ENCODE measurements around the gene TLCD1.
"Not testable (repeated sequence)": the region's sequence is repeated elsewhere in the genome, so short reads cannot be mapped to it uniquely, and the experiment has no call there.

TLCD1 gene

DNA sequence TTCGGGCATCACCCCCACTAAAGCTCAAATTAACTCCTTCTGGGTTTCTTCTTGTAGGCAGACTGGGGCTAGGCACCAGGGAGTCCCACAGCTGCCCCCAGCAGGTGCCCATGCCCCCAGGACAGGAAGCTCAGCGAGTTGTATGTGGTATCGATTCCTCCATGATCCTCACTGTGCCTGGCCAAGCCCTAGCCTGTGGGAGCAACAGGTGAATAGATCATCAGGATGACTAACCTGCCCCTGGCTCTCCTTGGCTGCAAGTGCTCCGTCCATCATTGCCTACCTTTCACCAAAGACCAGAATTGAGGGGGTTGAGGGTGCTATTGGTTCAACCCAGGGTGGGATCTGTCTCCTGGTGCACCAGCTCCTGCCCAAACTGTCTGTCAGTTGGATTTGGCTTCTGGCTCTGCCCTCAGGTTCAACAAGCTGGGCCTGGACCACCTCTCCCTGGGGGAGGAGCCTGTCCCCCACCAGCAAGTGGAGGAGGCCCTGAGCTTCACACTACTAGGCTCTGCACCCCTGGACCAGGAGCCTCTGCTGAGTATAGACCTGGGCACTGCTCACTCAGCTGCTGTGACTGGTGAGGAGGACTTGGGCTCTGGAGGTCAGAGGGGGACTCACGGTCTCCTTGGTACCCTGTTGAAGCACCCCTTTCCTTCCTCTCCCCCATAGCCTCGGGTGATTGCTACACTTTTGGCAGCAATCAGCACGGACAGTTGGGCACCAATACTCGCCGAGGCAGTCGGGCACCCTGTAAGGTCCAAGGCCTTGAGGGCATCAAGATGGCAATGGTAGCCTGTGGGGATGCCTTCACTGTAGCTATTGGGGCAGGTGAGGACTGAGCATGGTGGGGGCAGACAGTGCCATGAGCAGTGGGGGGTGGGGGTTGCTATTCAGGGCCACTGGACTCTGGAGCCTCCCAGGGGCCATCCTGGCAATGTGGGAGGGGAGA lies 14.6 kb upstream of the TLCD1 start:
- intact Hi-C loops (cut with DNase I; ENCODE audit: low total_unique reads), result loop anchor here (10.0 kb wide), 1 partner anchor 64 kb away; no protein-coding TSS in a partner anchor
- Histone ChIP-seq H3K4me1 (peaks cover 0 to 38% (median 26%) of the 10 kb centered on the region in 4 donors), H3K4me3 (no peak overlapping the region), H3K36me3 (no peaks in the 10 kb centered on the region), H3K27ac (no peak overlapping the region), H3K27me3 (no peaks in the 10 kb centered on the region), H3K9me3 (no peaks in the 10 kb centered on the region)
- DNase-seq, result no peak
- TF ChIP-seq, protein P1, sequence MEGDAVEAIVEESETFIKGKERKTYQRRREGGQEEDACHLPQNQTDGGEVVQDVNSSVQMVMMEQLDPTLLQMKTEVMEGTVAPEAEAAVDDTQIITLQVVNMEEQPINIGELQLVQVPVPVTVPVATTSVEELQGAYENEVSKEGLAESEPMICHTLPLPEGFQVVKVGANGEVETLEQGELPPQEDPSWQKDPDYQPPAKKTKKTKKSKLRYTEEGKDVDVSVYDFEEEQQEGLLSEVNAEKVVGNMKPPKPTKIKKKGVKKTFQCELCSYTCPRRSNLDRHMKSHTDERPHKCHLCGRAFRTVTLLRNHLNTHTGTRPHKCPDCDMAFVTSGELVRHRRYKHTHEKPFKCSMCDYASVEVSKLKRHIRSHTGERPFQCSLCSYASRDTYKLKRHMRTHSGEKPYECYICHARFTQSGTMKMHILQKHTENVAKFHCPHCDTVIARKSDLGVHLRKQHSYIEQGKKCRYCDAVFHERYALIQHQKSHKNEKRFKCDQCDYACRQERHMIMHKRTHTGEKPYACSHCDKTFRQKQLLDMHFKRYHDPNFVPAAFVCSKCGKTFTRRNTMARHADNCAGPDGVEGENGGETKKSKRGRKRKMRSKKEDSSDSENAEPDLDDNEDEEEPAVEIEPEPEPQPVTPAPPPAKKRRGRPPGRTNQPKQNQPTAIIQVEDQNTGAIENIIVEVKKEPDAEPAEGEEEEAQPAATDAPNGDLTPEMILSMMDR (IDR thresholded peaks at IDR 0.05), result no peak

DNA sequence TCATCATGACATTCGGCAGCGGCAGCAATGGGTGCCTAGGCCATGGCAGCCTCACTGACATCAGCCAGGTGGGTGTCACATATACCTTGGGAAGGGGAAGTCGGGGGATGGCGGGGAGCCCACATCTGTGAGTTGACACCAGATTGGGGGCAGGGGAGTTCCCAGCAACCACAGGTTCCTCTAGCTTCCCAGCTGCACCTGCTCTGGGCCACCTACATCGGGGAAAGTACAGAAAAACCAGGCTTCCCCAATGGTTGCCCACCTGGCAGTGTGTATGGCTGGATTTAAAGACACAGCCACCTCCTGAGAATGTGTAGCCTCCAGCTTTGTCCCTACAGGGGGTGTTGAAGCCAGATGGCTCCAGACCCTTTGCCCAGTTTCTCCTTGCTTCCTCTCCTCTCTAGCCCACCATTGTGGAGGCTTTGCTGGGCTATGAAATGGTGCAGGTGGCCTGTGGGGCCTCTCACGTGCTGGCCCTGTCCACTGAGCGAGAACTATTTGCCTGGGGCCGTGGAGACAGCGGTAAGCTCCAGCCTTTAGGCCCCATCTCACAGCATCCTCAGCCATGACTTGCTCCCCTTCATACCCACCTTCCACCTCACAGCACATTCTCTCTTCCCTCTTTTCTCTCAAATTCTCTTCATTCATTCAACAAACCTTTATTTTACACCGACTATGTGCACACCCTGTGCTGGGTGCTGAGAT lies 12.8 kb upstream of the TLCD1 start:
- DNase-seq, result peak in 1 of 2 donors; percentile 55
- peaks cover 0 to 20% (median 9%) of the 10 kb centered on the region in 4 donors for H3K4me1 ChIP-seq

DNA sequence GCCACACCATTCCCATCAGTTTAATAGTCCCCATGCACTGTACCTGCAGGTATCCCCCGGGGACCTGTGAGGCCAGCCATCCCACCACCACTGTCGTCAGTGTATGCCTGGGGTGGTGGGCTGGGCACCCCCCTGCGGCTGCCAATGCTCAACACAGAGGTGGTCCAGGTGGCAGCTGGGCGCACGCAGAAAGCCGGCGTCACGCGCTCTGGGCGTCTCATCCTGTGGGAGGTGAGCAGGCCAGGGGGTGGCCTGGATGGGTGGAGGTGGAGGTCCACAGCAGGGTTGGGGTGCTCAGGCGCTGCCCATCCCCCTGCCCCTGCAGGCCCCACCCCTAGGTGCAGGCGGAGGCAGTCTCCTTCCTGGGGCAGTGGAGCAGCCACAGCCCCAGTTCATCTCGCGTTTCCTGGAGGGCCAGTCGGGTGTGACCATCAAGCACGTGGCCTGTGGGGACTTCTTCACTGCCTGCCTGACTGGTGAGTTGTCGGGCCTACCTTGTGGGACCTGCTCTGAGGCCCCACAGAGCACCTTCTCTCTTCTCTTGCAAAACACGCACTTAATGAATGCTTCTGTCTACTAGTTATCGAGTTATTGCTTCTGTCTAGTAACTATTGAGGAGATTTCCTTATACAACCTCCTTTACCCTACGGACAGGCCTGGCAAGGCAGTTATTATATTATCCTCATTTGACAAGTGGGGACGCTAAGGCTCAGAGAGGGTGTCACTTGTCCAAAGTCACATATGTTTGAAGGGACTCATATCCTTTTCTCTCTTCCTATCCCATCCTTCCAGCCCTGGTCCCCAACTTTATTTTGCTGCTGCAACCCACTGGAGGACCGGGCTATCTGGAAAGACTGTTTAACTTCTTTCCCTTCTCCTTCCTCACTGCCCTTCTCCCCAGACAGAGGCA lies 12.0 kb upstream of the TLCD1 start:
- H3K27ac ChIP-seq, result no peak overlapping the region

More for the DNA sequence above, 12.8 kb upstream of the TLCD1 start:
- no peak overlapping the region for H3K27ac ChIP-seq
- intact Hi-C loops (cut with DNase I; ENCODE audit: low total_unique reads), result no loop called here
- H3K27me3 ChIP-seq, result no peaks in the 10 kb centered on the region
- no peaks in the 10 kb centered on the region for H3K9me3 ChIP-seq
- no peak overlapping the region for H3K4me3 ChIP-seq
- no peaks in the 10 kb centered on the region for H3K36me3 ChIP-seq
- TF ChIP-seq, protein P1 (IDR thresholded peaks at IDR 0.05), result no peak

DNA sequence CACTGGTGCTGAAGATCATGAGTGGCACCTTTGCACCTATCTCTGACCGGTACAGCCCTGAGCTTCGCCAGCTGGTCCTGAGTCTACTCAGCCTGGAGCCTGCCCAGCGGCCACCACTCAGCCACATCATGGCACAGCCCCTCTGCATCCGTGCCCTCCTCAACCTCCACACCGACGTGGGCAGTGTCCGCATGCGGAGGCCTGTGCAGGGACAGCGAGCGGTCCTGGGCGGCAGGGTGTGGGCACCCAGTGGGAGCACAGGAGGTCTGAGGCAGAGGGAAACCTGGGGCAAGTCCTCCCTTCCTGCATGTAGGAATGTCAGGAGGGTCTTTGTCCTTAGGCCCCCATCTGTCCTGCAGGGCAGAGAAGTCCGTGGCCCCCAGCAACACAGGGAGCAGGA lies 11.3 kb upstream of the TLCD1 start:
- Histone ChIP-seq H3K27me3 (no peaks in the 10 kb centered on the region), H3K36me3 (no peaks in the 10 kb centered on the region), H3K4me3 (no peak overlapping the region), H3K4me1 (peaks cover 0 to 8% (median under 1%) of the 10 kb centered on the region in 4 donors), H3K9me3 (no peaks in the 10 kb centered on the region), H3K27ac (no peak overlapping the region)
- intact Hi-C loops (cut with DNase I; ENCODE audit: low total_unique reads), result no loop called here
- DNase-seq, result no peak
- TF ChIP-seq, protein P1 (IDR thresholded peaks at IDR 0.05), result no peak

More for the DNA sequence above, 12.0 kb upstream of the TLCD1 start:
- H3K27me3 ChIP-seq, result no peaks in the 10 kb centered on the region
- DNase-seq, result no peak
- peaks cover 0 to 15% (median 5%) of the 10 kb centered on the region in 4 donors for H3K4me1 ChIP-seq
- intact Hi-C loops (cut with DNase I; ENCODE audit: low total_unique reads), result no loop called here
- TF ChIP-seq, protein P1 (IDR thresholded peaks at IDR 0.05), result no peak
- H3K36me3 ChIP-seq, result no peaks in the 10 kb centered on the region
- H3K4me3 ChIP-seq, result no peak overlapping the region
- no peaks in the 10 kb centered on the region for H3K9me3 ChIP-seq

DNA sequence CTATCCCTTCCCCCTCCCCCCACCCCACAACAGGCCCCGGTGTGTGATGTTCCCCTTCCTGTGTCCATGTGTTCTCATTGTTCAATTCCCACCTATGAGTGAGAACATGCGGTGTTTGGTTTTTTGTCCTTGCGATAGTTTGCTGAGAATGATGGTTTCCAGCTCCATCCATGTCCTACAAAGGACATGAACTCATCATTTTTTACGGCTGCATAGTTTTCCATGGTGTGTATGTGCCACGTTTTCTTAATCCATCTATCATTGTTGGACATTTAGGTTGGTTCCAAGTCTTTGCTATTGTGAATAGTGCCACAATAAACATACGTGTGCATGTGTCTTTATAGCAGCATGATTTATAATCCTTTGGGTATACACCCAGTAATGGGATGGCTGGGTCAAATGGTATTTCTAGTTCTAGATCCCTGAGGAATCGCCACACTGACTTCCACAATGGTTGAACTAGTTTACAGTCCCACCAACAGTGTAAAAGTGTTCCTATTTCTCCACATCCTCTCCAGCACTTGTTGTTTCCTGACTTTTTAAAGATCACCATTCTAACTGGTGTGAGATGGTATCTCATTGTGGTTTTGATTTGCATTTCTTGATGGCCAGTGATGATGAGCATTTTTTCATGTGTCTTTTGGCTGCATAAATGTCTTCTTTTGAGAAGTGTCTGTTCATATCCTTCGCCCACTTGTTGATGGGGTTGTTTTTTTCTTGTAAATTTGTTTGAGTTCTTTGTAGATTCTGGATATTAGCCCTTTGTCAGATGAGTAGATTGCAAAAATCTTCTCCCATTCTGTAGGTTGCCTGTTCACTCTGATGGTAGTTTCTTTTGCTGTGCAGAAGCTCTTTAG lies 10.1 kb upstream of the TLCD1 start:
- DNase-seq; intact Hi-C loops (cut with DNase I; ENCODE audit: low total_unique reads); H3K4me1 ChIP-seq; H3K27ac ChIP-seq; H3K36me3 ChIP-seq; H3K27me3 ChIP-seq; H3K9me3 ChIP-seq; H3K4me3 ChIP-seq: not testable (repeated sequence)

All from tibial artery (tissue), 4 donors.